ENCODE data around the gene SNX7. TPM values are rescaled to one million over a fixed set of nuclear protein-coding genes. Genes with fewer than 3 reads are reported as not detected.

Gene SNX7
- total RNA-seq, result 10 to 100 TPM in 1 of 2 donors, 1 to 10 TPM in 1; 8.6 to 16.1 TPM

- ATAC-seq (peak; percentile 98), DNase-seq (peak; percentile 86 to 90 (median 88))
- TF ChIP-seq POLR2A (IDR thresholded peaks at IDR 0.05) (peak; percentile 50 to 73 (median 56)), CTCF (IDR thresholded peaks at IDR 0.05) (peak in 3 of 7 experiments; percentile 10 to 37 (median 23))
- peaks cover 22% of the 10 kb centered on the region for H3K4me1 ChIP-seq
- WGBS, 2 donors, result 0 to 1% methylated on average over 22 to 50 of the region's 80 CpGs
- peak within 1 kb of the TSS; percentile 35 to 69 for H3K4me3 ChIP-seq
- H3K27ac ChIP-seq, result peak within 1 kb of the TSS; percentile 66 to 88 (median 76)
- intact Hi-C loops (cut with DNase I), result no loop called here
- no peaks in the 10 kb centered on the region for H3K36me3 ChIP-seq (replicated peaks in 1 of 2; ENCODE audit: insufficient read depth in 1 of 2, low read depth in 2 of 2)
- no peaks in the 10 kb centered on the region for H3K27me3 ChIP-seq
- H3K9me3 ChIP-seq, result no peaks in the 10 kb centered on the region
Measured at GRCh38 chr1:98661544-98662355, at the start of gene SNX7. SNX7 (plus strand) TSS chr1:98661721; CDS start chr1:98661732, 11 bp downstream.

GRCh38 chr1:98637316-98637715 is 24.2 kb upstream of the SNX7 start:
- ATAC-seq (no peak), DNase-seq (no peak)
- TF ChIP-seq CTCF (IDR thresholded peaks at IDR 0.05) (no peak), POLR2A (IDR thresholded peaks at IDR 0.05) (no peak)
- WGBS, 2 donors, result 65 to 68% methylated on average over 2 of the region's 2 CpGs
- no peaks in the 10 kb centered on the region for H3K4me1 ChIP-seq
- H3K36me3 ChIP-seq (replicated peaks in 1 of 2; ENCODE audit: insufficient read depth in 1 of 2, low read depth in 2 of 2), result no peaks in the 10 kb centered on the region
- intact Hi-C loops (cut with DNase I), result no loop called here
- no peaks in the 10 kb centered on the region for H3K9me3 ChIP-seq
- no peaks in the 10 kb centered on the region for H3K27me3 ChIP-seq
- no peak overlapping the region for H3K27ac ChIP-seq
- H3K4me3 ChIP-seq, result no peak overlapping the region

- intact Hi-C loops (cut with DNase I), result no loop called here
- no peaks in the 10 kb centered on the region for H3K36me3 ChIP-seq (replicated peaks in 1 of 2; ENCODE audit: insufficient read depth in 1 of 2, low read depth in 2 of 2)
- H3K27ac ChIP-seq, result no peak overlapping the region
- DNase-seq (no peak), ATAC-seq (no peak)
- no peak overlapping the region for H3K4me3 ChIP-seq
- H3K27me3 ChIP-seq, result no peaks in the 10 kb centered on the region
- TF ChIP-seq CTCF (IDR thresholded peaks at IDR 0.05) (no peak), POLR2A (IDR thresholded peaks at IDR 0.05) (no peak)
- no peaks in the 10 kb centered on the region for H3K9me3 ChIP-seq
- no peaks in the 10 kb centered on the region for H3K4me1 ChIP-seq
Measured at GRCh38 chr1:98638185-98638584, 23.3 kb upstream of the SNX7 start.

GRCh38 chr1:98644510-98644909 is 17.0 kb upstream of the SNX7 start:
- no peak for DNase-seq
- ATAC-seq, result no peak
- no peaks in the 10 kb centered on the region for H3K27me3 ChIP-seq
- H3K9me3 ChIP-seq, result no peaks in the 10 kb centered on the region
- no peak overlapping the region for H3K27ac ChIP-seq
- H3K4me1 ChIP-seq, result no peaks in the 10 kb centered on the region
- TF ChIP-seq POLR2A (IDR thresholded peaks at IDR 0.05) (no peak), CTCF (IDR thresholded peaks at IDR 0.05) (no peak)
- no peaks in the 10 kb centered on the region for H3K36me3 ChIP-seq (replicated peaks in 1 of 2; ENCODE audit: insufficient read depth in 1 of 2, low read depth in 2 of 2)
- WGBS, 2 donors, result 60 to 79% methylated on average over 2 of the region's 2 CpGs
- no peak overlapping the region for H3K4me3 ChIP-seq
- intact Hi-C loops (cut with DNase I), result no loop called here

Data from body of pancreas (tissue), 4 donors.